Endothelial cell (in vitro differentiated cells): ENCODE results near the gene SERP1. TPM values are rescaled to one million over a fixed set of nuclear protein-coding genes. Genes with fewer than 3 reads are reported as not detected.

ENCODE experiments used
- DNase-seq: peaks from one replicate; pipeline ENCODE4 v3.0.0; 2021; ENCODE audit warnings: low spot score
- H3K27ac Mint-ChIP-seq: one replicate; pipeline ENCODE4 v1.8.0; 2021; ENCODE audit warnings: mixed read lengths, inconsistent platforms; ENCODE audit not compliant: unreplicated experiment
- H3K27me3 Mint-ChIP-seq: one replicate; pipeline ENCODE4 v1.8.0; 2021; ENCODE audit warnings: mild to moderate bottlenecking, moderate library complexity, mixed read lengths, inconsistent platforms; ENCODE audit not compliant: unreplicated experiment
- H3K36me3 Mint-ChIP-seq: one replicate; pipeline ENCODE4 v1.8.0; 2021; ENCODE audit warnings: mild to moderate bottlenecking, low read depth, mixed read lengths, inconsistent platforms; ENCODE audit not compliant: unreplicated experiment
- H3K4me1 Mint-ChIP-seq: one replicate; pipeline ENCODE4 v1.8.0; 2021; ENCODE audit warnings: mild to moderate bottlenecking, mixed read lengths, inconsistent platforms; ENCODE audit not compliant: unreplicated experiment
- H3K4me3 Mint-ChIP-seq: one replicate; pipeline ENCODE4 v1.8.0; 2021; ENCODE audit warnings: mild to moderate bottlenecking, mixed read lengths, inconsistent platforms; ENCODE audit not compliant: unreplicated experiment
- H3K9me3 Mint-ChIP-seq: one replicate; pipeline ENCODE4 v1.8.0; 2021; ENCODE audit warnings: mixed read lengths, inconsistent platforms; ENCODE audit not compliant: unreplicated experiment
- total RNA-seq: library from RNA; stranded (reverse); fragmentation: NEBNext Ultra II Directional; extraction: Animal tissue kit (Norgen Biotek cat#: 25700); gene quantifications from one replicate; pipeline ENCODE4 v1.2.1, GENCODE V29; 2021; ENCODE audit not compliant: unreplicated experiment
- TF ChIP-seq, protein P1 (sequence below): fragments of 200-600 bp; sonication (generic); IDR thresholded peaks from one replicate; pipeline ENCODE4 v1.5.0; 2021; ENCODE audit warnings: antibody characterized with exemption; ENCODE audit not compliant: unreplicated experiment

The SERP1 gene
- total RNA-seq, 1 donor from 2014 or later, result 89.9 TPM

DNA sequence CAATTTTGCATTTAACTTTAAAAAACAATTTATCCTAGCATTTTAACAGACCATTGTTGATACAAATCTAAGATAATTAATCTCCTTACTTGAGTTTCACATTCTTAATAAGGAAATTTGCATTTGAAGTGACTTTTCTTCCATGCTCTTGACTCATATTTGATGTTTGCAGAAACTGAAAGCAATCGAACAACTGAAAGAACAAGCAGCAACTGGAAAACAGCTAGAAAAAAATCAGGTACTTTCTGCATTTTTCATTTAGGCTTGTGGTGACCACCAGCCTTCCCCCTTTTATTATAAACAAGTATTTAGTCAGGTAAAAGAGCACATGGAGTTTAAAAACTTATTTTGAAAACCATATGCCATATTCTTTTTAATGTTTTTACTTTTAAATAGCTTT lies 36.7 kb upstream of the SERP1 start:
- no peak for DNase-seq
- H3K27ac Mint-ChIP-seq, result no peak overlapping the region
- H3K36me3 Mint-ChIP-seq, result peaks cover 12% of the 10 kb centered on the region
- H3K4me3 Mint-ChIP-seq, result no peak overlapping the region
- H3K9me3 Mint-ChIP-seq, result no peaks in the 10 kb centered on the region
- H3K27me3 Mint-ChIP-seq, result no peaks in the 10 kb centered on the region
- H3K4me1 Mint-ChIP-seq, result no peaks in the 10 kb centered on the region
- TF ChIP-seq, protein P1, sequence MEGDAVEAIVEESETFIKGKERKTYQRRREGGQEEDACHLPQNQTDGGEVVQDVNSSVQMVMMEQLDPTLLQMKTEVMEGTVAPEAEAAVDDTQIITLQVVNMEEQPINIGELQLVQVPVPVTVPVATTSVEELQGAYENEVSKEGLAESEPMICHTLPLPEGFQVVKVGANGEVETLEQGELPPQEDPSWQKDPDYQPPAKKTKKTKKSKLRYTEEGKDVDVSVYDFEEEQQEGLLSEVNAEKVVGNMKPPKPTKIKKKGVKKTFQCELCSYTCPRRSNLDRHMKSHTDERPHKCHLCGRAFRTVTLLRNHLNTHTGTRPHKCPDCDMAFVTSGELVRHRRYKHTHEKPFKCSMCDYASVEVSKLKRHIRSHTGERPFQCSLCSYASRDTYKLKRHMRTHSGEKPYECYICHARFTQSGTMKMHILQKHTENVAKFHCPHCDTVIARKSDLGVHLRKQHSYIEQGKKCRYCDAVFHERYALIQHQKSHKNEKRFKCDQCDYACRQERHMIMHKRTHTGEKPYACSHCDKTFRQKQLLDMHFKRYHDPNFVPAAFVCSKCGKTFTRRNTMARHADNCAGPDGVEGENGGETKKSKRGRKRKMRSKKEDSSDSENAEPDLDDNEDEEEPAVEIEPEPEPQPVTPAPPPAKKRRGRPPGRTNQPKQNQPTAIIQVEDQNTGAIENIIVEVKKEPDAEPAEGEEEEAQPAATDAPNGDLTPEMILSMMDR, result no peak

DNA sequence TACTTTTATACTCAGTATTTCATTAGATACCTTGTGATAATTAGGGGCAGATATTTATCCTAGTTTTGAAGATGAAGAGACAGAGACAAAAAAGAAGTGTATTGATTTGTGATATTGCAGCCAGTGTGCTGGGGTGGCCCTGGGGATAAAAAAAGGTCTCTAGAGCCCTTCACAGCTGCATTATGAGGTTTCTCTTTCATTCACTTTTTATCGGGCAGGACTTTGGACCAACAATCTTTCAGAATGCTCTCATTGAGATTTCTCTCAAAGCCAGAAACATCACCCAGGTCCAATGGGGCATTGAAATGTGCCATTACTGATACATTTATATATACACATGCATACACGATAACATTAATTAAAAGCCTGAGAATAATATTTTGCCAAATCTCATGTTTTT lies 36.3 kb upstream of the SERP1 start:
- Mint-ChIP-seq H3K27ac (no peak overlapping the region), H3K4me3 (no peak overlapping the region), H3K36me3 (peaks cover 12% of the 10 kb centered on the region), H3K27me3 (no peaks in the 10 kb centered on the region), H3K4me1 (no peaks in the 10 kb centered on the region), H3K9me3 (no peaks in the 10 kb centered on the region)
- TF ChIP-seq, protein P1, result no peak
- DNase-seq, result no peak

- Mint-ChIP-seq H3K27ac (no peak overlapping the region), H3K4me1 (no peaks in the 10 kb centered on the region), H3K9me3 (no peaks in the 10 kb centered on the region), H3K4me3 (no peak overlapping the region), H3K36me3 (peaks cover 20% of the 10 kb centered on the region), H3K27me3 (no peaks in the 10 kb centered on the region)
- TF ChIP-seq, protein P1, result no peak
- no peak for DNase-seq
These were observed 34.9 kb upstream of the SERP1 start for GRCh38 chr3:150581174-150581573.

DNA sequence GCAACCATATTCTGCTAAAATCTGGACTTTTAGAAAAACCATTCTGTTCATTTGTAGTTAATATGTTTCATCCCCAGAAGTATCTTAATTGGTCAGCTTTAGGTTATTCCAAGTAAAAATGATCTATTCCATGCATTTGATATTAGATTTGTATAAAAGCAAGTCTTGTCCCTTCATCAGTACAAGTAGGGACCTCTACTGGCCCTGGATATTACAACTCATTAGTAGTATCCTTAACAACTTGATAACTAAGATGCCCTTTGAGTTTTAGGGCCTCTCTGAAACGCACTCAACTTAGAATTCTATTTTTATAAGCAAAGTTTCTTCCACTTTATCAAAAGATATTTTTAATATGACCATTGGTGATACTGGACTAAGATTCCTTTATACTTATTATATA lies 31.6 kb upstream of the SERP1 start:
- no peaks in the 10 kb centered on the region for H3K4me1 Mint-ChIP-seq
- H3K27ac Mint-ChIP-seq, result no peak overlapping the region
- no peaks in the 10 kb centered on the region for H3K9me3 Mint-ChIP-seq
- TF ChIP-seq, protein P1, result no peak
- H3K36me3 Mint-ChIP-seq, result peaks cover 16% of the 10 kb centered on the region
- no peak overlapping the region for H3K4me3 Mint-ChIP-seq
- DNase-seq, result no peak
- H3K27me3 Mint-ChIP-seq, result no peaks in the 10 kb centered on the region

- Mint-ChIP-seq H3K27me3 (no peaks in the 10 kb centered on the region), H3K36me3 (peaks cover 8% of the 10 kb centered on the region), H3K4me1 (no peaks in the 10 kb centered on the region), H3K4me3 (no peak overlapping the region), H3K27ac (no peak overlapping the region), H3K9me3 (no peaks in the 10 kb centered on the region)
- TF ChIP-seq, protein P1, result no peak
- no peak for DNase-seq
These were observed 21.0 kb upstream of the SERP1 start for GRCh38 chr3:150567328-150567727.
